ENCODE measurements around the gene ACP4.

- no peak for TF ChIP-seq CTCF (conservative IDR thresholded peaks at IDR 0.05; ENCODE audit: low read depth in 2 of 2)
- no peak for TF ChIP-seq EZH2 (IDR thresholded peaks at IDR 0.05; ENCODE audit: low read depth, unreplicated experiment)
- no peak for TF ChIP-seq ETS1 (IDR thresholded peaks at IDR 0.05)
- no peak for TF ChIP-seq CREB1 (CRISPR knock-in tag; IDR thresholded peaks at IDR 0.05; ENCODE audit: low read depth)
- TF ChIP-seq EZH2phosphoT487 (IDR thresholded peaks at IDR 0.05; ENCODE audit: unreplicated experiment) = no peak
Observed at GRCh38 chr19:50795664-50796073, 5.5 kb downstream of the ACP4 start.

Measured in GM23338 (cell line).